Uterine smooth muscle cell (primary cell): ENCODE data around the gene CMTR1. TPM values are rescaled to one million over a fixed set of nuclear protein-coding genes. Genes with fewer than 3 reads are reported as not detected.

Source experiments
- total RNA-seq: library from RNA; depleted of rRNA; stranded (reverse); fragments of >200 nt; gene quantifications from 2 replicates; pipeline ENCODE4 v1.2.3, GENCODE V29; 2014

The CMTR1 gene
- total RNA-seq = 51.5 and 55.7 TPM in 2 replicates

GRCh38 chr6:37432916-37433656, at the start of gene CMTR1:
CMTR1 (plus strand) TSS chr6:37433221; CDS start chr6:37435630, 2,409 bp downstream.

GRCh38 chr6:37499433-37500293, 66.6 kb downstream of the CMTR1 start, which contains the start of gene CCDC167:
CCDC167 (minus strand) TSS chr6:37499893; CDS start chr6:37499863, 30 bp downstream.

Other genes with a start within 250 kb of the CMTR1 start
- 5.2 and 6.7 TPM in 2 replicates for gene TBC1D22B, start 175.4 kb upstream of the CMTR1 start, total RNA-seq
- 0.77 and 1.6 TPM in 2 replicates for gene TMEM217, start 175.1 kb upstream of the CMTR1 start, total RNA-seq
- 24.1 and 28.2 TPM in 2 replicates for gene RNF8, start 79.2 kb upstream of the CMTR1 start, total RNA-seq
- 17.2 and 28.0 TPM in 2 replicates for gene CCDC167, start 66.7 kb downstream of the CMTR1 start, total RNA-seq